HG02642 (cell line): ENCODE measurements around the gene NPAP1.
"Not testable (repeated sequence)": the region's sequence is repeated elsewhere in the genome, so short reads cannot be mapped to it uniquely, and the experiment has no call there.

Source experiments
- ATAC-seq: cut with Tn5 transposase; IDR thresholded peaks from one replicate; pipeline ENCODE4 v1.9.1; 2021; ENCODE audit warnings: mild to moderate bottlenecking; ENCODE audit not compliant: unreplicated experiment, poor library complexity

The NPAP1 gene, protein sequence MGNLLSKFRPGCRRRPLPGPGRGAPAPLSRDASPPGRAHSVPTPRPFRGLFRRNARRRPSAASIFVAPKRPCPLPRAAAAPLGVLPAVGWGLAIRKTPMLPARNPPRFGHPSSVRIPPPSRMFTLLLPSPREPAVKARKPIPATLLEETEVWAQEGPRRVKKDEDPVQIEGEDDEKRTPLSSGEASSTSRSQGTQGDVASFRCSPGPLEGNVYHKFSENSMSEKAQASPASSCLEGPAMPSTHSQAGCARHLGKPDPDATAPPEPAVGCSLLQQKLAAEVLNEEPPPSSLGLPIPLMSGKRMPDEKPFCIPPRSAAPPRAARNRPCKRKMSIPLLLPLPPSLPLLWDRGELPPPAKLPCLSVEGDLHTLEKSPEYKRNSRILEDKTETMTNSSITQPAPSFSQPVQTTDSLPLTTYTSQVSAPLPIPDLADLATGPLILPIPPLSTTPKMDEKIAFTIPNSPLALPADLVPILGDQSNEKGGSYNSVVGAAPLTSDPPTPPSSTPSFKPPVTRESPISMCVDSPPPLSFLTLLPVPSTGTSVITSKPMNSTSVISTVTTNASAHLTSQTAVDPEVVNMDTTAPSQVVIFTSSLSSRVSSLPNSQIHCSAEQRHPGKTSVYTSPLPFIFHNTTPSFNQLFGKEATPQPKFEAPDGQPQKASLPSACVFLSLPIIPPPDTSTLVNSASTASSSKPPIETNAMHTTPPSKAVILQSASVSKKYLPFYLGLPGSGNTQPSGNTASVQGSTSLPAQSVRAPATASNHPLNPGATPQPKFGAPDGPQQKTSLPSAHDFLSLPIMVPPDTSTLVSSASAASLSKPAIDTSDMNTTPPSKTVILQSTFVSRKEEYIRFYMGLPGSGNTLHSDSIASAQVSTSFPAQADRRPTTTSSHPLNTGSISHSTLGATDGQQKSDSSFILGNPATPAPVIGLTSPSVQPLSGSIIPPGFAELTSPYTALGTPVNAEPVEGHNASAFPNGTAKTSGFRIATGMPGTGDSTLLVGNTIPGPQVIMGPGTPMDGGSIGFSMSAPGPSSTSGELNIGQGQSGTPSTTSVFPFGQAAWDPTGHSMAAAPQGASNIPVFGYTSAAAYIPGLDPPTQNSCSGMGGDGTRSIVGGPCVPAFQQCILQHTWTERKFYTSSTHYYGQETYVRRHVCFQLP

DNA sequence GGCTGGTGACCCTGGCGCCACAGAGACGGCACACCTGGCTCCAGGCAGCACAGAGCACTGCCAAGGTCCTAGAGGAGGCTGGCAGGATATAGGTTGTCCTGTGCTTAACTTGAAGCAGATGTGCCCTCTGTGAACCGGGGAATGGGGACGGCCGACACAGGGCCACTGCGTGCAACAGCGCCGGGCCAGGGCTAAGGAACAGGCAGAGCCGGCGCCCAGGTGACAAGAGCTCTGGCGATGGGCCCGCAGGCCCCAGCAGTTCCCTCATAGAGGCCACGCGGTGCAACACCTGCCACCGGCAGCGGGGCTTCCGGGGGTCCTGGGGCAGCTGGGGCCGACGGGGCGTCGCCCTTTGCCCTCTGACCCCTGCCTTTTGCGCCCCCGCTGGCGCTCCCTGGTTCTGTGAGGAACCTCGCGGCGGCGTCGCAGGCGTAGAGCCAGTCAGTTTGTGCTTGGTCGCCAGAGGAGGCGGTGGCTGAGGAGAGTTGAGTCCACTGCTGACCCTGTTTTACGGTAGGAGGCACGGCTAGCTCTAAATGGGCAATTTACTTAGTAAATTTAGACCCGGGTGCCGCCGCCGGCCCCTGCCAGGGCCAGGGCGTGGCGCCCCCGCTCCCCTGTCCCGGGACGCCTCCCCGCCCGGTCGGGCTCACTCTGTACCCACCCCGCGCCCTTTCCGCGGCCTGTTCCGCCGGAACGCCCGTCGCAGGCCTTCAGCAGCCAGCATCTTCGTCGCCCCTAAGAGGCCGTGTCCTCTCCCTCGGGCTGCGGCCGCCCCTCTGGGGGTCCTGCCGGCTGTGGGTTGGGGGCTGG, at the start of gene NPAP1:
NPAP1 (plus strand) TSS at position 444 of the 813 bp plus-strand sequence; CDS start at position 537, 93 bp downstream.
- no peak for ATAC-seq

DNA sequence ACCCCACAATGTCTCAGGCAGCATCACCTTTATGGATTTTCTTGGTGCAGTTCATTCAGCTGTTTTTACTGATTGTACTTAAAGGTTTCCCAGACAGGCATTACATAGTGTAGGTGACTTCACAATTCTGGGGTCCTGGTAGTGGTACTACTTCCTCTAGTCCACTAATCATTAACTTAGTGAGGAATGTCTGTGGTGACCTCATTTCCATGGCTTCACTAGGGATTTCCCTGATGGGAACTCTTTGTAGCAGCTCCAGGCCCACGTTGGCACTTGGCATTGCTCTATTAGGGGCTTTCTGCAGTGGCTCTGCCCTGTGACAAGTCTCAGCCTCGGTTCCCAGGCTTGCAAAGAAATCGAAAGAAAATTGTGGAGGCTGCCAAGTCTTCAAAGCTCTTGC, 48.1 kb upstream of the NPAP1 start:
- no peak for ATAC-seq

DNA sequence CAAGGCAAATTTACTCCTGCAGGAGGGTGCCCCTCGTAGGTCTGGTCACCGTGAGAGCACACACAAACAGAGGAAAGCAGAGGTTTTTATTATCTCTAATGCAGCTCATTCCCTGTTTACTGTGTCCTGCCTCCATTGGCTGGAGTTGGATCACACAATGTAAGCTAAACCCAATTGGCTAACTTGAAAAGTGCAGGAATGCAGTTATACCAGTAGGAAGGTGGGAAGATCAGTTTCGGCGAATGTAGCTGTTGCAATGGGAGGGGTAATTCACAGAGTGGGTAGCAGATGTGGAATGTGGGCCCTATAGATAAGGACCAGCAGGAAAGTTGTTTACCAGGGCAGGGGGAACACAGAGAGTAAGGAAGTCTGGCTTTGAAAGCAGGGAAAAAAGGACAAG, 42.5 kb upstream of the NPAP1 start:
- no peak for ATAC-seq

DNA sequence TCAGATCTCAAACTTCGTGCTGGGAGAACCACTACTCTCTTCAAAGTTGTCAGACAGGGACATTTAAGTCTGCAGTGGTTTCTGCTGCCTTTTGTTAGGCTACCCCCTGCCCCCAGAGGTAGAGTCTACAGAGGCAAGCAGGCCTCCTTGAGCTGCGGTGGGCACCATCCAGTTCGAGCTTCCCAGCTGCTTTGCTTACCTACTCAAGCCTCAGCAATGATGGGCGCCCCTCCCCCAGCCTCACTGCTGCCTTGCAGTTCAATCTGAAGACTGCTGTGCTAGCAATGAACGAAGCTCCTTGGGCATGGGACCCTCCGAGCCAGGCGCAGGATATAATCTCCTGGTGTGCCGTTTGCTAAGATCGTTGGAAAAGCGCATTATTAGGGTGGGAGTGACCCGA, 36.2 kb upstream of the NPAP1 start:
- not testable (repeated sequence) for ATAC-seq

DNA sequence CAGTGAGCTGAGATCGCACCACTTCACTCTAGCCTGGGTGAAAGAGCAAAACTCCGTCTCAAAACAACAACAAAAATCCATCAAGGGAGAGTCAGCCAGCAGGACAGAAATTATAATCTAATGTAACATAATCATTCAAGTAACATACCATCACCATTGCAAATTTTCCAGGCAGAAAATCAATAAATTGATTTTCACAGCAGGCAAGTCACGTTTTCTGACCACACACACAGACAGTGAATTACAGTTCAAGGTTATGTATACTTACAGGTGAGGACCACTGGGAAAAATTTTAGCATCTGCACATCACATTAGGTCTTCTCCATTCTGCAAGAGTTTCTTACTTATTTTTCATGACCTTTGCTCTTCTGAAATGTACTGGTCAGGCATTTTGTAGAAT, 29.9 kb upstream of the NPAP1 start:
- ATAC-seq = no peak

DNA sequence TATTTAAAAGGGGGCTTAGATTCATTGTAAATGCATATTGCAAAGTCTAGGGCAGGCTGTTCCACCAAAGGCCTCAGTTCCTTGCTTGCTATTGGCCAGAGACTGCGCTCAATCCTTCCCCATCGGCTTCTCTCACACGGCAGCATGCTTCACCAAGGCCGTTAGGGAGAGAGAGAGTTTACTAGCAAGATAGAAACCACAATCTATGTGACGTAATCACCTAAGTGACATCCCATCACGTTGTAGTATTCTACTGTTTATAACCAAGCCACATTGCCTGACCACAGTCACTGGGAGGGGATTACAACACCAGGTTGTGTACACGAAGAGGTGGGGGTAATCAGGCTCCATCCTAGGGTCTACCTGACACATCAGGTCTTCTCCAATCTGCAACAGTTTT, 16.0 kb upstream of the NPAP1 start:
- no peak for ATAC-seq

DNA sequence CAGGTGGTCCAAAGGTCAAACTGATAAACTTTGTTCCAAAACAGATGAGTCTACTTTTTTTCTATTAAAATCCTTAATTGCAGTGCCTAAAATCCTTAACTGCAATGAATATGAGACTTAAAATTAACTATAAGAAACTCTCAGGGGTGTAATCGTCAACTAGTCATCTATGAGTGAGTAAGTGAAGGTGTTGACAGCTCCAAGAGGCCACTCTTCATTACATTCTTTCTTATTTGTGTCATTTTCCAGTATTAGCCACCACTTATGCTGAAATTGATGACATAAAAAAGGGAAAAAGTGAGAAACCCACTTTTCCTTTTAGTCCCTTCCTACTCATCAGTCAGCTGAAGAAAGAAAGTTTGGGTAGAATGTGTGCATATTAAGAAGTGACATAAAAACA, 12.6 kb upstream of the NPAP1 start:
- no peak for ATAC-seq

DNA sequence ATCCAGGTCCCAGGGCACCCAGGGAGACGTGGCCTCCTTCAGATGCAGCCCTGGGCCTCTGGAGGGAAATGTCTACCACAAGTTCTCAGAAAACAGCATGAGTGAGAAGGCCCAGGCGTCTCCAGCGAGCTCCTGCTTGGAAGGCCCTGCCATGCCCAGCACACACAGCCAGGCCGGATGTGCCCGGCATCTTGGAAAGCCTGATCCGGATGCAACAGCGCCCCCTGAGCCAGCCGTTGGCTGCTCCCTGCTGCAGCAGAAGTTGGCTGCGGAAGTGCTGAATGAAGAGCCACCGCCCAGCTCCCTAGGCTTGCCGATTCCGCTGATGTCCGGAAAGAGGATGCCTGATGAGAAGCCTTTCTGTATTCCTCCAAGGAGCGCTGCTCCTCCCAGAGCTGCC, 856 bp downstream of the NPAP1 start:
- ATAC-seq = no peak

DNA sequence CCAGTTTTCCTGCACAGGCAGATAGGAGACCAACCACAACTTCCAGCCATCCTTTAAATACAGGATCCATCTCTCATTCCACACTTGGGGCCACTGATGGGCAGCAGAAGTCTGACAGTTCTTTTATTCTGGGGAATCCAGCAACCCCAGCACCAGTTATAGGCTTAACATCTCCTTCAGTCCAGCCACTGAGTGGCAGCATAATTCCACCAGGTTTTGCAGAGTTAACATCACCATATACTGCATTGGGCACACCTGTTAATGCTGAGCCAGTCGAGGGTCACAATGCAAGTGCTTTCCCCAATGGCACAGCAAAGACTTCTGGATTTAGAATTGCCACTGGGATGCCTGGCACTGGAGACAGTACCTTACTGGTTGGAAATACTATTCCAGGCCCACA, 2.9 kb downstream of the NPAP1 start:
- ATAC-seq = no peak

DNA sequence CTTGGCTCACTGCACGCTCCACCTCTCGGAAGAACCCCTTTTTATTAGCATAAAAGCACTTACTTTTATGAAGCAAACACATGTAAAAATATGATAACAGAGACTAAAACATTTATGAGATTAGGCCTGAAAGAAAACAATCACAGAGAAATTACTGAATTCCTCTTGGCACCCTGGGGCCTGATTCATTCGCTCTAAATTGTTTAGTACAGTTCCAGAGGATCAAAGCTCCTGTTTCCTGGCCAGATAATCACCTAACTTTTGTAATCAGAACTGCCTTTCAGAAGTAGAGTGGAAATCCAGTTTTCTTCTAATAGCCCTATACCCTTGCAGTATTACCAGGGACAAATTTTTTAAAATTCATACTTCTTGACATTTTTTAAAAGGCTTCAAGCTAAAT, 6.4 kb downstream of the NPAP1 start:
- ATAC-seq = no peak

DNA sequence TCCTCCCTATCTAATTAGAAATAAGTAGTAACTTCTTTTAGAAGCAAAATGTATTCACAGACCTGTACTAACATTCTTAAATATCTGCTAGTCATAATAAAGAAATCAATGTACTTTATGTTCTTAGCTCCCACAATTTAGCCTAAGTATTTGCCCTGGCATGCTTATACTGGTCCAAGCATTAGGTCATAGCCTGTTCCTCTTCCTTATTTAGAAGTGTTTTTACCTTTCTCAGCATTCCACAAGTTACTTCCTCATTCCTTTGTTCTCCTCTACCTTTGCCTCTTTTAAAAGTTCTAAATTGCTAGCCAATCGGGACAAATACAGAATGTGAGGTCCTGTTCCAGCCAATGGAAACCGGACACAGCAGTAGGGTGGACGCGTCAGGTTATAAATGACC, 7.3 kb downstream of the NPAP1 start:
- ATAC-seq = not testable (repeated sequence)

DNA sequence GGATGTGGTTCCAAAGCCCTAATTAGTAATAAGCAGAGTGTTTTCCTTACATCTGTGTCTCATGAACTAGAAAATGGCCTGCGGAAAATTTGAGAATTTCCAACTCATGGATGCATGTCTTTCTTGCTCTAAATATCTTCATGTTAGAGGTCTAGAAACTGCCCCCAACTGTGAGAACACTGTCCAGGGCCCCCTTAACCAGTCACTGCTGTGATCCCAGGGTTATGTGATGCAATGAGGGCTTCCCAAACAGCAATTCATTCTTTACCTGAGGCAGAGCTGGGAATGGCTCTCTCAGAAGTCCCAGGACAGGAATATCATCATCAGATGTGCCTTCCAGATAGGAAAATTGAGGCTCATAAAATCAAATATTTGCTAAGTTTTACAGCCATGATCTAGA, 8.2 kb downstream of the NPAP1 start:
- ATAC-seq = no peak

DNA sequence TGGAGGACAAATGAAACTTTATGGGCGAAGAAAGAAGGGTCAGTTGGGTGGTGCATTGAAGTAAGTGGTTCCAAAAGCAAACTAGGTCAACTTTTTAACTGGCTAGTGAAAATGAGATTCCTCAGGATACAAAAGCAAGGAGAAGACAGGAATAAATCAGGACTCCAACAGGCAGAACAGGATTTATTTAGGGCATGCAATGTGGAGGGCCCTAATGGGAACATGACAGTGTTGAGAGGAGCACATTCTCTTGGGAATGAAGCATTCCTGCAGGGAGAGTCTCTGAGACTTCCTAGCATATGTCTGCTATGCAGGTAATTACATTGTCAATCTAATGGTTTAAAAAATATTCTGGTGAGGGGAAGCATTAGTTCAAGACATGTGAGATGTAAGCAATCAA, 8.7 kb downstream of the NPAP1 start:
- no peak for ATAC-seq

DNA sequence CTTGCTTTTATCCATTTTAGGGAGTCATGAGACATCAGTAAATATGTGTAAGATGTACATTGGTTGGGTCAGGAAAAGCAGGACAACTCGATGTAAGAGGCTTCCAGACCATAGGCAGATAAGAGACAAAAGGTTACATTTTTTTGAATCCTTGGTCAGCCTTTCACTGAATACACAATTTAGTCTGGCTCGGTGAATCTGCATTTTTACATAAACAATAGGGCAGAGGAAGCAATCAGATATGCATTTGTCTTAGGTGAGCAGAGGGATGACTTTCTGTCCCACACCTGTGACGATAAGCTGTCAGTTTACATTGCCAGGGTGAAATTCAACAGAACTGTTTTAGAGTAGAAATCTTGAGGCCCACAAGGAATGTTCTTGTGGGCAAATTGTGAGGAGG, 20.6 kb downstream of the NPAP1 start:
- no peak for ATAC-seq

DNA sequence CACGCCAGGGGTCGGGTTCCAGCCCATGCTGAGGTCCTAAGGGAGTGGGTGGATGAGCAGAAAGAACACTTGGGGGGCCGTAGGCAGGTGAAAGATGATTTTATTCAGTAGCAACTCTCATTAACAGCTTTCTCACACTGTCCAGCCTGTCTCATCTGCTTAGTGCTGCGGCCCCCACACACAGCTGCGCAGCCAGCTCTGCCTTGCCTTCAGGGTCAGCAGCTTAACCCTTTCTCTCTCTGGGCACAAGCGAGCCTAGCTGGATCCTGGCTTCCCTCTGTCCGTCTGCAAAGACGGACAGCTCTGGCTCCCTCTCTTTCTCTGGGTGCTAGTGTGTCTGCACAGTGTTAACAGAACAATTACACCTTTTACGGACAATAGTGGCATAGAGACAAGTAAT, 21.3 kb downstream of the NPAP1 start:
- ATAC-seq = no peak

DNA sequence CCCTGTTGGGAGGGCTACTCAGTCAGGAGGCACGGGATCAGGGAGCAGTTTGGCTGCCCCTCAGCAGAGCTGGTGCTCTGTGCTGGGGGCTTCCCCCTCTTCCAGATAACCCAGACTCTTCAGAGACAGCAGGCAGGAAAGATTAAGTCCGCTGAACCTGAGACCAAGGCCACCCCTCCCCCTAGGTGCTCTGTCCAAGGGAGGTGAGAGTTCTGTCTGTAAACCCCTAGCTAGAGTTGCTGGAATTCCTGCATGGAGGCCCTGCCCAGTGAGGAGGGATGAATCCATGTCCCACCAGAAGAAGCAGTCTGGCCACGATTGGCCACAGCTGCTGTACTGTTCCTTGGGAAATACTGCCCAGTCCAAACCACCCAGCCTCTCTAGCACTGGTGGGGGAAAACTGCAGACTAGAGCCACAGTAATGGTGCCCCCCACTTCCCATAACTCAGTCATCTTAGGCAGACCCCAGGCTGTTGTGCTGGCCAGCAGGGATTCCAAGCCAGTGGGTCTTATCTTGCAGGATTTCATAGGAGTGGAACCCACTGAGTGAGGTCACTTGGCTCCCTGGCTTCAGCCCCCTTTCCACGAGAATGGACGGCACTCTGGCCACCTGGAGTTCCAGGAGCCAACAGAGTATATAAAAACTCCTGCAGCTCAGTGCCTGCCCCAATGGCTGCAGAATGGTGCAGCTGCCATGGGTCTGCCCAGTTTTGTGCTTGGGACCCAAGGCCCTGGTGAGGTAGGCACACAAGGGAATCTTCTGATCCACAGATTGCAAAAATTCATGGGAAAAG, 42.9 kb downstream of the NPAP1 start:
- no peak for ATAC-seq

DNA sequence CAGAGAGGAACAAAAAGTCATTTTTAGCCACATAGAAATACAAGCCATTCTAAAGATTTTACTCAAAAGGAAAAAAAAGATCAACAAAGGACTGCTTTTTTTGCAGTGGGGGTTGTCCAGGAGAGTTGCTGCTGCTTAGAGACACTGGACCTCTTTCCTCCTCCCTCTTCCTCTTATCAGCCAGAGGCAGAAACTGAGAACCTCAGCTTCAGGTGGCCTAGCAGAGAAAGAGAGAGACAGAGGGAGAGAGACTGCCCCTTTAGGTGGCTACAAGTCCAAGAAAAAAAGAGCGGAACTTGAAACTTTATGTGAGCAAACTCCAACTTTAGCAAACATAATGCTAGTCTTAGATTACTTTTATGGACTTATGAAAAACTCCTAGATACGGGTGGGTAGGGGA, 54.2 kb downstream of the NPAP1 start:
- ATAC-seq = no peak
